ENCODE data around the gene S100P. TPM values are rescaled to one million over a fixed set of nuclear protein-coding genes. Genes with fewer than 3 reads are reported as not detected.

Gene S100P
- total and polyA plus RNA-seq, 3 donors from 2014 or later = 0.19 to 3.5 (median 2.1) TPM

DNA sequence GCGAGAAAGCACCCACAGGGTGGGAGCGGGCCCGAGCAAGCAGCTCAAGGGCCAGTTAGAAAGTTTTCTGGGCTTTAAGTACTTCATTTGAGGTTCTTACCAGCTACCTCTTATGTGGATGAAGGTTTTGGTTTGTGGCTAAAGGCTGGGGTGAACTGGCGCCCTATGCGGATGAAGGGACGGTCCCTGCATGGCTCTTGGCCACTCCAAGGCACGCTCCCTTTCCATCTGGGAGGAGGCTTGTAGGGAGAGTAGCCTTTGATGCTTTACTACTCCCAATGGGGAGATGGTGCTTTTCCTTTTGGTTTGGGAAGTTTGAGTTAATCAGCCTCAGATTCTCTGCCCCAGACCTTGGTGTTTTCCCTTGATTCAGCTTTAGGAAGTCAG lies 35.5 kb upstream of the S100P start:
- peaks cover 15% of the 10 kb centered on the region for H3K4me1 ChIP-seq
- peak overlapping the region; percentile 69 to 89 for H3K27ac ChIP-seq
- H3K4me3 ChIP-seq = peak overlapping the region; percentile 41 to 50
- 40 to 43% methylated on average over 6 to 7 of the region's 7 CpGs for WGBS, 2 donors
- peak; percentile 34 for DNase-seq
- H3K27me3 ChIP-seq = no peaks in the 10 kb centered on the region
- TF ChIP-seq, protein P1, sequence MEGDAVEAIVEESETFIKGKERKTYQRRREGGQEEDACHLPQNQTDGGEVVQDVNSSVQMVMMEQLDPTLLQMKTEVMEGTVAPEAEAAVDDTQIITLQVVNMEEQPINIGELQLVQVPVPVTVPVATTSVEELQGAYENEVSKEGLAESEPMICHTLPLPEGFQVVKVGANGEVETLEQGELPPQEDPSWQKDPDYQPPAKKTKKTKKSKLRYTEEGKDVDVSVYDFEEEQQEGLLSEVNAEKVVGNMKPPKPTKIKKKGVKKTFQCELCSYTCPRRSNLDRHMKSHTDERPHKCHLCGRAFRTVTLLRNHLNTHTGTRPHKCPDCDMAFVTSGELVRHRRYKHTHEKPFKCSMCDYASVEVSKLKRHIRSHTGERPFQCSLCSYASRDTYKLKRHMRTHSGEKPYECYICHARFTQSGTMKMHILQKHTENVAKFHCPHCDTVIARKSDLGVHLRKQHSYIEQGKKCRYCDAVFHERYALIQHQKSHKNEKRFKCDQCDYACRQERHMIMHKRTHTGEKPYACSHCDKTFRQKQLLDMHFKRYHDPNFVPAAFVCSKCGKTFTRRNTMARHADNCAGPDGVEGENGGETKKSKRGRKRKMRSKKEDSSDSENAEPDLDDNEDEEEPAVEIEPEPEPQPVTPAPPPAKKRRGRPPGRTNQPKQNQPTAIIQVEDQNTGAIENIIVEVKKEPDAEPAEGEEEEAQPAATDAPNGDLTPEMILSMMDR (IDR thresholded peaks at IDR 0.05) = no peak
- no peak for TF ChIP-seq POLR2A (IDR thresholded peaks at IDR 0.05)
- no peaks in the 10 kb centered on the region for H3K9me3 ChIP-seq
- intact Hi-C loops (cut with DNase I; ENCODE audit: low total_unique reads) = no loop called here
- no peaks in the 10 kb centered on the region for H3K36me3 ChIP-seq (ENCODE audit: low read depth, missing control alignments)

DNA sequence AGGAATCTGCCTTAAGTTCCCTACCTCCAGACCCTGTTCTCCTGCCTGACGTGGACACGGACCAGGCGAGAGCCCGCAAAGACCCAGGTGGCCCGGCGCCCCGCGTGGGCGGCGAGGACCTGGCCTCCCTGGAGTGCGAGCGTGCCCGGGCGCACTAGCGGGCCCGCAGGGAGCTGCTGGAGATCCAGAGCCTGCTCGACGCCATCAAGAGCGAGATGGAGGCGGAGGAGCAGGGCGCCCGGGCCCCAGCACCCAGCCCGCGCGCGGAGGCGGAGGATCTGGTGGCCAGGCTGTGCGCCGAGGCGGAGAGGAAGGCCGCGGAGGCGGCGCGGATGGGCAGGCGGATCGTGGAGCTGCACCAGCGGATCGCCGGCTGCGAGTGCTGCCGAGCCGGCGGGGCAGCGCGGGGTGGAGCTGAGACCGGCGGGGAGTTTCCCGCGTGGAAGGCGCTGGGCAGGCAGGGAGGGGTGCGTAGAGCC lies 35.0 kb upstream of the S100P start:
- peaks cover 15% of the 10 kb centered on the region for H3K4me1 ChIP-seq
- intact Hi-C loops (cut with DNase I; ENCODE audit: low total_unique reads) = no loop called here
- peak overlapping the region; percentile 41 to 50 for H3K4me3 ChIP-seq
- peak overlapping the region; percentile 69 to 89 for H3K27ac ChIP-seq
- H3K27me3 ChIP-seq = no peaks in the 10 kb centered on the region
- WGBS, 2 donors = 0 to 2% methylated on average over 5 to 35 of the region's 52 CpGs
- no peaks in the 10 kb centered on the region for H3K9me3 ChIP-seq
- peak; percentile 50 for DNase-seq
- no peaks in the 10 kb centered on the region for H3K36me3 ChIP-seq (ENCODE audit: low read depth, missing control alignments)
- TF ChIP-seq, protein P1 (IDR thresholded peaks at IDR 0.05) = no peak
- no peak for TF ChIP-seq POLR2A (IDR thresholded peaks at IDR 0.05)

DNA sequence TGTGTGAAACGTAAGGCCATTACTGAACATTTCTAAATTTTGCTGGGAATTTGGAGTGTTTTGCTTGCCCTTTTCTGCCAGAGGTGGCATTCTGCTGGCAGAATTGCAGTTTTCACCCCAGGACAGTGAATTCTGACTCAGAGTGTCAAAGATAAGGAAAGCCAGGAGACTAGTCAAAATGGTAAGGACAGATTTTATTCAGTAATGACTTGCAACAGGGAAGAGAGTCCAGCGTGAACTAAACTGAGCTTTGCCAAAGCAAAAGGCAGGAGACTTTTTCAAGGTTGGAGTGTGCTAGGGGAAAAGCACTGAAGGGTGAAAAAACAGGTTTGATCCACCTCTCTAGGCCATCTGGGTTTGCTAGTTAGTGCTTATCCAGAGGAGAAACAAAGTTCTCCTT lies 33.8 kb upstream of the S100P start:
- no peak for DNase-seq
- Histone ChIP-seq H3K27ac (peak overlapping the region in 1 of 2 donors; percentile 89), H3K4me1 (peaks cover 15% of the 10 kb centered on the region), H3K27me3 (no peaks in the 10 kb centered on the region), H3K4me3 (no peak overlapping the region), H3K36me3 (ENCODE audit: low read depth, missing control alignments) (no peaks in the 10 kb centered on the region), H3K9me3 (no peaks in the 10 kb centered on the region)
- 59 to 73% methylated on average over 2 of the region's 2 CpGs for WGBS, 2 donors
- intact Hi-C loops (cut with DNase I; ENCODE audit: low total_unique reads) = no loop called here
- TF ChIP-seq, protein P1 (IDR thresholded peaks at IDR 0.05) = no peak
- no peak for TF ChIP-seq POLR2A (IDR thresholded peaks at IDR 0.05)

DNA sequence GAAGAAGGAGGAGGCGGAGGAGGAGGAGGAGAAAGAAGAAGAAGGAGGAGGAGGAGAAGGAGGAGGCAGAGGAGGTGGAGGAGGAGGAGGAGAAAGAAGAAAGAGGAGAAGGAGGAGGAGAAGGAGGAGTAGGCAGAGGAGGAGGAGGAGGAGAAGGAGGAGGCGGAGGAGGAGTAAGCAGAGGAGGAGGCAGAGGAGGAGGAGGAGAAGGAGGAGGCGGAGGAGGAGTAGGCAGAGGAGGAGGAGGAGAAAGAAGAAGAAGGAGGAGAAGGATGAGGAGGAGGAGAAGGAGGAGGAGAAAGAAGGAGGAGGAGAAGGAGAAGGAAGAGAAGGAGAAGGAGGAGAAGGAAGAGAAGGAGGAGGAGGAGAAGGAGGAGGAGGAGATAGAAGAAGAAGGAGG lies 33.2 kb upstream of the S100P start:
- TF ChIP-seq POLR2A (IDR thresholded peaks at IDR 0.05) = no peak
- TF ChIP-seq, protein P1 (IDR thresholded peaks at IDR 0.05) = no peak
- Histone ChIP-seq H3K4me3 (no peak overlapping the region), H3K9me3 (no peaks in the 10 kb centered on the region), H3K4me1 (peaks cover 15% of the 10 kb centered on the region), H3K36me3 (ENCODE audit: low read depth, missing control alignments) (no peaks in the 10 kb centered on the region), H3K27me3 (no peaks in the 10 kb centered on the region), H3K27ac (no peak overlapping the region)
- WGBS, 2 donors = 52 to 77% methylated on average over 3 of the region's 3 CpGs
- intact Hi-C loops (cut with DNase I; ENCODE audit: low total_unique reads) = no loop called here
- DNase-seq = peak; percentile 72

DNA sequence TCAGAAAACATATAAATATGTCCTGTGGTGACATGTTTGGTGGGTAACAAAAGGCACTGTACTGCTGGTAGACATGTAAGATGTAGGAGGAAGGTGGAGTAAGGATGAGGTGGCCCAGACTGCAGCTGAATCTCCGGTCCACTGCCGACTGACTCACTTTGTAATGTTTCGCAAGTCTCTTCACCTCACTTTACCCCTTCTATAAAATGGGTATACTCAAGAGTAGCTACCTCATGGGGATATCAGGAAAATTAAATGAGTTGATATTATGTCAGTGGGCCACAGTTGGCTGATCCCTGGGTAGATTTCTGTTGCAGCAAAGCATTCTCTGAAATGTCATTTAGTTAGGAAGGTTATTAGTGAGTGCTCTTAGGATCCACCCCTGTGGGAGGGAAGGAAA lies 31.1 kb upstream of the S100P start:
- Histone ChIP-seq H3K9me3 (no peaks in the 10 kb centered on the region), H3K4me1 (peaks cover 12% of the 10 kb centered on the region), H3K27me3 (no peaks in the 10 kb centered on the region), H3K4me3 (no peak overlapping the region), H3K27ac (no peak overlapping the region), H3K36me3 (ENCODE audit: low read depth, missing control alignments) (no peaks in the 10 kb centered on the region)
- TF ChIP-seq, protein P1 (IDR thresholded peaks at IDR 0.05) = no peak
- no peak for TF ChIP-seq POLR2A (IDR thresholded peaks at IDR 0.05)
- no peak for DNase-seq
- WGBS, 2 donors = 91 to 93% methylated on average over 3 of the region's 3 CpGs
- intact Hi-C loops (cut with DNase I; ENCODE audit: low total_unique reads) = no loop called here

Data from testis (tissue), 3 donors.